ENCODE data around the gene MBD2.
"Not testable (repeated sequence)": the region's sequence is repeated elsewhere in the genome, so short reads cannot be mapped to it uniquely, and the experiment has no call there.

The MBD2 gene

GRCh38 chr18:54148151-54148550 is 76.3 kb downstream of the MBD2 start:
- no peak for DNase-seq

GRCh38 chr18:54147439-54147838 is 77.0 kb downstream of the MBD2 start:
- DNase-seq = no peak

- DNase-seq = no peak
Measured at GRCh38 chr18:54141041-54141608, 83.3 kb downstream of the MBD2 start.

- DNase-seq = no peak
Measured at GRCh38 chr18:54140641-54141040, 83.8 kb downstream of the MBD2 start.

- DNase-seq = no peak
Measured at GRCh38 chr18:54135216-54135615, 89.3 kb downstream of the MBD2 start.

- no peak for DNase-seq
Measured at GRCh38 chr18:54134053-54134452, 90.4 kb downstream of the MBD2 start.

GRCh38 chr18:54130631-54131030 is 93.8 kb downstream of the MBD2 start:
- no peak for DNase-seq

- DNase-seq = no peak
Measured at GRCh38 chr18:54130177-54130576, 94.3 kb downstream of the MBD2 start.

- no peak for DNase-seq
Measured at GRCh38 chr18:54129448-54130067, 94.9 kb downstream of the MBD2 start.

GRCh38 chr18:54127759-54128378 is 96.6 kb downstream of the MBD2 start:
- DNase-seq = no peak

GRCh38 chr18:54125429-54125828 is 99.0 kb downstream of the MBD2 start:
- DNase-seq = no peak

- not testable (repeated sequence) for DNase-seq
Measured at GRCh38 chr18:54123720-54124440, 100.6 kb downstream of the MBD2 start.

- DNase-seq = no peak
Measured at GRCh38 chr18:54119524-54120019, 104.9 kb downstream of the MBD2 start.

GRCh38 chr18:54117853-54118773 is 106.4 kb downstream of the MBD2 start:
- no peak for DNase-seq

GRCh38 chr18:54116541-54117257 is 107.8 kb downstream of the MBD2 start:
- no peak for DNase-seq

- DNase-seq = no peak
Measured at GRCh38 chr18:54112356-54112755, 112.1 kb downstream of the MBD2 start.

GRCh38 chr18:54109131-54109683 is 115.3 kb downstream of the MBD2 start:
- no peak for DNase-seq

GRCh38 chr18:54102123-54102522 is 122.3 kb downstream of the MBD2 start:
- no peak for DNase-seq

Measured in activated CD8-positive, alpha-beta memory T cell treated with anti-CD3 and anti-CD28 coated beads, Interleukin-2, amount 50 U/mL, for 4 hours (primary cell).